ENCODE measurements around the gene REXO4.
A peak's percentile ranks its signal among the peaks of the same experiment; 100 is the strongest.
"Not testable (repeated sequence)": the region's sequence is repeated elsewhere in the genome, so short reads cannot be mapped to it uniquely, and the experiment has no call there.

Gene REXO4

GRCh38 chr9:133380734-133381133 lies 37.1 kb downstream of the REXO4 start:
- 0 out of 2 replicates have a peak, but pooled peaks cover 2% of the 10 kb centered on the region for H3K9me3 ChIP-seq
- no peak for TF ChIP-seq CTCF (IDR thresholded peaks at IDR 0.05; ENCODE audit: low read depth, low read length)
- no peak overlapping the region for H3K4me3 ChIP-seq (ENCODE audit: low read depth, low read length)
- H3K36me3 ChIP-seq, result no peaks in the 10 kb centered on the region
- no peak for DNase-seq
- peaks cover 3% of the 10 kb centered on the region; the same call in 1 of the 2 replicates for H3K4me1 ChIP-seq
- no peaks in the 10 kb centered on the region for H3K27me3 ChIP-seq

- TF ChIP-seq CTCF (IDR thresholded peaks at IDR 0.05; ENCODE audit: low read depth, low read length), result no peak
Measured at GRCh38 chr9:133379153-133380086, 38.4 kb downstream of the REXO4 start.

GRCh38 chr9:133378408-133378962 lies 39.3 kb downstream of the REXO4 start:
- DNase-seq, result no peak
- no peak overlapping the region for H3K4me3 ChIP-seq (ENCODE audit: low read depth, low read length)
- H3K27me3 ChIP-seq, result no peaks in the 10 kb centered on the region
- 0 out of 2 replicates have a peak, but pooled peaks cover 2% of the 10 kb centered on the region for H3K9me3 ChIP-seq
- peaks cover under 1% of the 10 kb centered on the region for H3K36me3 ChIP-seq
- TF ChIP-seq CTCF (IDR thresholded peaks at IDR 0.05; ENCODE audit: low read depth, low read length), result no peak
- peaks cover 3% of the 10 kb centered on the region; the same call in 1 of the 2 replicates for H3K4me1 ChIP-seq

More at GRCh38 chr9:133379153-133380086, 38.4 kb downstream of the REXO4 start:
- no peaks in the 10 kb centered on the region for H3K36me3 ChIP-seq
- no peak for DNase-seq
- peaks cover 3% of the 10 kb centered on the region; the same call in 1 of the 2 replicates for H3K4me1 ChIP-seq
- 0 out of 2 replicates have a peak, but pooled peaks cover 2% of the 10 kb centered on the region for H3K9me3 ChIP-seq
- H3K27me3 ChIP-seq, result no peaks in the 10 kb centered on the region
- H3K4me3 ChIP-seq (ENCODE audit: low read depth, low read length), result no peak overlapping the region

GRCh38 chr9:133377721-133378216 lies 40.0 kb downstream of the REXO4 start:
- H3K27me3 ChIP-seq, result no peaks in the 10 kb centered on the region
- H3K4me1 ChIP-seq, result peaks cover 3% of the 10 kb centered on the region; the same call in 1 of the 2 replicates
- TF ChIP-seq CTCF (IDR thresholded peaks at IDR 0.05; ENCODE audit: low read depth, low read length), result no peak
- DNase-seq, result no peak
- H3K9me3 ChIP-seq, result 0 out of 2 replicates have a peak, but pooled peaks cover 2% of the 10 kb centered on the region
- no peak overlapping the region for H3K4me3 ChIP-seq (ENCODE audit: low read depth, low read length)
- H3K36me3 ChIP-seq, result peaks cover 8% of the 10 kb centered on the region

- H3K27me3 ChIP-seq; H3K4me1 ChIP-seq; H3K4me3 ChIP-seq (ENCODE audit: low read depth, low read length); DNase-seq; H3K9me3 ChIP-seq: not testable (repeated sequence)
- H3K36me3 ChIP-seq, result peaks cover 13% of the 10 kb centered on the region
Measured at GRCh38 chr9:133377280-133377679, 40.5 kb downstream of the REXO4 start.

GRCh38 chr9:133375724-133376654 lies 41.8 kb downstream of the REXO4 start, which contains the start of the genes STKLD1 and SURF4:
TSS of gene STKLD1 (plus strand) at chr9:133376366. CDS start at chr9:133376474, 108 bp downstream.
TSS of gene SURF4 (minus strand) at chr9:133376060. CDS start at chr9:133375969, 91 bp downstream.
- peak within 1 kb of the TSS; percentile 90 for H3K4me3 ChIP-seq (ENCODE audit: low read depth, low read length)
- H3K9me3 ChIP-seq, result no peaks in the 10 kb centered on the region
- no peak for TF ChIP-seq CTCF (IDR thresholded peaks at IDR 0.05; ENCODE audit: low read depth, low read length)
- peaks cover 3% of the 10 kb centered on the region for H3K4me1 ChIP-seq
- DNase-seq, result peak; percentile 98
- H3K36me3 ChIP-seq, result peaks cover 26% of the 10 kb centered on the region
- H3K27me3 ChIP-seq, result no peaks in the 10 kb centered on the region
